DND-41 (cell line): ENCODE data around the gene EML6.

Source experiments
- ATAC-seq: fragments of 200-7000 bp; cut with Tn5 transposase; 3 replicates; pipeline ENCODE4 v1.9.1; 2021; ENCODE audit warnings: low read depth; ENCODE audit not compliant: insufficient read depth
- DNase-seq: peaks from one replicate; pipeline ENCODE4 v3.0.0-alpha.2; 2020
- H2AFZ ChIP-seq: 2 replicates; pipeline ENCODE4 v1.6.0; 2012; ENCODE audit warnings: low read depth, low read length
- H3K27ac ChIP-seq: 2 replicates; pipeline ENCODE4 v1.5.1; 2012; ENCODE audit warnings: low read length, inconsistent platforms
- H3K27me3 ChIP-seq: fragments of 200-600 bp; sonication (generic); 2 replicates; pipeline ENCODE4 v1.6.0; 2012; ENCODE audit warnings: low read length, mild to moderate bottlenecking, inconsistent platforms; ENCODE audit not compliant: insufficient read depth, poor library complexity
- H3K36me3 ChIP-seq: 2 replicates; pipeline ENCODE4 v1.5.1; 2012; ENCODE audit warnings: low read length, inconsistent platforms; ENCODE audit not compliant: insufficient read depth
- H3K4me1 ChIP-seq: 2 replicates; pipeline ENCODE4 v1.5.1; 2012; ENCODE audit warnings: mild to moderate bottlenecking, low read length; ENCODE audit not compliant: insufficient read depth
- H3K4me2 ChIP-seq: 2 replicates; pipeline ENCODE4 v1.6.0; 2012; ENCODE audit warnings: mild to moderate bottlenecking, moderate library complexity, low read length, inconsistent platforms; ENCODE audit not compliant: insufficient read depth
- H3K4me3 ChIP-seq, 2 experiments: fragments of 200-600 bp in 1 of 2; shearing (Covaris generic) in 1 of 2; 2 replicates each; pipeline ENCODE4 v1.5.1; 2012 to 2016; ENCODE audit warnings: inconsistent platforms in 2 of 2, low read length in 2 of 2, mild to moderate bottlenecking in 2 of 2, low read depth in 1 of 2, moderate library complexity in 1 of 2
- H3K79me2 ChIP-seq: 2 replicates; pipeline ENCODE4 v1.6.0; 2012; ENCODE audit warnings: low read length, inconsistent platforms; ENCODE audit not compliant: insufficient read depth
- H3K9ac ChIP-seq: 2 replicates; pipeline ENCODE4 v1.6.0; 2012; ENCODE audit warnings: low read depth, mild to moderate bottlenecking, inconsistent platforms, low read length, moderate library complexity
- H3K9me3 ChIP-seq: 2 replicates; pipeline ENCODE4 v1.5.1; 2012; ENCODE audit warnings: low read length, moderate library complexity, mild to moderate bottlenecking, inconsistent platforms; ENCODE audit not compliant: insufficient read depth, severe bottlenecking
- H4K20me1 ChIP-seq: 2 replicates; pipeline ENCODE4 v1.6.0; 2012; ENCODE audit warnings: low read length; ENCODE audit not compliant: insufficient read depth
- CTCF ChIP-seq: IDR thresholded peaks from 2 replicates; pipeline ENCODE4 v1.5.1; 2012; ENCODE audit warnings: borderline replicate concordance, low read length, moderate library complexity, mild to moderate bottlenecking; ENCODE audit not compliant: poor library complexity, severe bottlenecking; ENCODE audit errors: extremely low read depth
- EZH2 ChIP-seq: IDR thresholded peaks from 3 replicates; pipeline ENCODE4 v1.6.1; 2012; ENCODE audit warnings: borderline replicate concordance, low read depth, mild to moderate bottlenecking, moderate library complexity, low read length, inconsistent platforms; ENCODE audit not compliant: severe bottlenecking

The EML6 gene

DNA sequence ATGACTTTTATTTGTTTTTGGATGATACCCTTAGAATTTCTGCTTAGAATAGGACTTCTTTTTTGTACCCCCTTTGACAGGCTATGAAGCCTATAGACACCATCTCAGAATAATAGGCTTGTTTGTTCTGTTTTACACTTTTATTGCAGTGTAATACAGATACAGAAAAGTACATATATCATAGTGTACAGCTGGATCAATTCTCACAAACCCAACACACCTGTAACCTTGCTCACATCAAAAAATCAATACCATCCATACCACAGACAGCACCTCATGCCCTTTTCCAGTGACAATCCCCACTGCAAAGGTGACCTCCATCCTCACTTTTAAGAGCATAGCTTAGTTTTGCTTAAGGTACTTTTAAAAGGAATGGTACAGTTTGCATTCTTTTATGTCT is 14.8 kb downstream of the EML6 start:
- H3K27me3 ChIP-seq: no peaks in the 10 kb centered on the region
- H3K4me1 ChIP-seq: no peaks in the 10 kb centered on the region
- no peak overlapping the region for H3K4me3 ChIP-seq
- no peaks in the 10 kb centered on the region for H4K20me1 ChIP-seq
- no peak overlapping the region for H3K9ac ChIP-seq
- TF ChIP-seq CTCF (no peak), EZH2 (no peak)
- H3K9me3 ChIP-seq: no peaks in the 10 kb centered on the region
- ATAC-seq: no peak
- DNase-seq: no peak
- no peaks in the 10 kb centered on the region for H3K79me2 ChIP-seq
- H3K4me2 ChIP-seq: no peak overlapping the region
- no peak overlapping the region for H3K27ac ChIP-seq
- H2AFZ ChIP-seq: no peak overlapping the region
- no peaks in the 10 kb centered on the region for H3K36me3 ChIP-seq

- H3K79me2 ChIP-seq: no peaks in the 10 kb centered on the region
- DNase-seq (no peak), ATAC-seq (no peak)
- H3K27ac ChIP-seq: no peak overlapping the region
- no peaks in the 10 kb centered on the region for H3K4me1 ChIP-seq
- H3K9me3 ChIP-seq: no peaks in the 10 kb centered on the region
- H3K27me3 ChIP-seq: no peaks in the 10 kb centered on the region
- no peaks in the 10 kb centered on the region for H4K20me1 ChIP-seq
- H3K4me2 ChIP-seq: no peak overlapping the region
- H3K9ac ChIP-seq: no peak overlapping the region
- H3K4me3 ChIP-seq: no peak overlapping the region
- H2AFZ ChIP-seq: no peak overlapping the region
- no peak for TF ChIP-seq EZH2
- no peak for TF ChIP-seq CTCF
- H3K36me3 ChIP-seq: no peaks in the 10 kb centered on the region
Measured at GRCh38 chr2:54740333-54740732, 16.9 kb downstream of the EML6 start.

DNA sequence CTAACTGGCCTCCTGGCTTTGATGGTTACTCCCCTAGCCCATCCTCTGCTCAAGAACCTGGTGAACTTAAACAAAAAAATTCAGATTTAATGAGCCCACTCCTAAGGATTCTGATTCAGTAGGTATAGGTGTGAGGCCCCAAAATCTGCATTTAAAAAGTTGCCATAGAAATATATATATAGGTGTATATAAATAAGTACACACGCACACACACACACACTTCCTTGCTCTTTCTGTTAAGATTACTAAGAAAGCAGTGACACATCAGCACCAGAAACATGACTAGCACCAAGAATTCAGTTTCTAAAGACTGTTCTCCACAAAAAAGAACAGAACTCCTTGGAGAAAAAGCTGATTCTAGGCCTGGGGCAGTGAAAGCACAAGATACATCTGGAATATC is 17.8 kb downstream of the EML6 start:
- ATAC-seq (no peak), DNase-seq (no peak)
- no peaks in the 10 kb centered on the region for H3K9me3 ChIP-seq
- TF ChIP-seq EZH2 (no peak), CTCF (no peak)
- H4K20me1 ChIP-seq: no peaks in the 10 kb centered on the region
- H3K79me2 ChIP-seq: no peaks in the 10 kb centered on the region
- no peak overlapping the region for H3K4me3 ChIP-seq
- H3K27me3 ChIP-seq: no peaks in the 10 kb centered on the region
- no peak overlapping the region for H3K9ac ChIP-seq
- no peak overlapping the region for H2AFZ ChIP-seq
- no peaks in the 10 kb centered on the region for H3K36me3 ChIP-seq
- H3K27ac ChIP-seq: no peak overlapping the region
- no peak overlapping the region for H3K4me2 ChIP-seq
- no peaks in the 10 kb centered on the region for H3K4me1 ChIP-seq

GRCh38 chr2:54750040-54750439 is 26.6 kb downstream of the EML6 start:
- no peak overlapping the region for H3K27ac ChIP-seq
- no peaks in the 10 kb centered on the region for H4K20me1 ChIP-seq
- no peaks in the 10 kb centered on the region for H3K9me3 ChIP-seq
- no peaks in the 10 kb centered on the region for H3K27me3 ChIP-seq
- H3K4me3 ChIP-seq: no peak overlapping the region
- H3K4me1 ChIP-seq: no peaks in the 10 kb centered on the region
- no peak overlapping the region for H3K9ac ChIP-seq
- H2AFZ ChIP-seq: no peak overlapping the region
- ATAC-seq (no peak), DNase-seq (no peak)
- H3K4me2 ChIP-seq: no peak overlapping the region
- no peaks in the 10 kb centered on the region for H3K79me2 ChIP-seq
- no peaks in the 10 kb centered on the region for H3K36me3 ChIP-seq
- TF ChIP-seq CTCF (no peak), EZH2 (no peak)
